ENCODE data around the gene MPPED2. TPM values are rescaled to one million over a fixed set of nuclear protein-coding genes. Genes with fewer than 3 reads are reported as not detected.

MPPED2 gene
- total RNA-seq, 1 experiment from 2014 or later, result 4.7 TPM

- Histone ChIP-seq H3K4me1 (ENCODE audit: insufficient read depth, low read length) (no peaks in the 10 kb centered on the region), H3K14ac (ENCODE audit: insufficient read depth, low read length) (no peak overlapping the region), H2AK5ac (ENCODE audit: insufficient read length, low read length) (no peak overlapping the region), H3K27me3 (ENCODE audit: insufficient read depth, low read length) (no peaks in the 10 kb centered on the region), H2BK120ac (ENCODE audit: low read depth, low read length, poor library complexity, severe bottlenecking) (no peak overlapping the region), H4K91ac (ENCODE audit: insufficient read length, low read depth, low read length) (no peak overlapping the region), H3K23ac (ENCODE audit: insufficient read length, low read depth, low read length) (no peak overlapping the region), H3K4ac (ENCODE audit: low read depth, low read length) (no peak overlapping the region), H3T11ph (ENCODE audit: low read length) (no peak overlapping the region), H4K5ac (ENCODE audit: insufficient read length, low read depth, low read length) (no peak overlapping the region), H2BK12ac (ENCODE audit: insufficient read length, low read depth, low read length) (no peak overlapping the region), H3K79me1 (ENCODE audit: insufficient read depth, low read depth, low read length, poor library complexity, severe bottlenecking) (no peaks in the 10 kb centered on the region), H4K8ac (replicated peaks; ENCODE audit: insufficient read length, low read depth, low read length) (no peak overlapping the region), H3K27ac (ENCODE audit: insufficient read length, low read depth, low read length) (no peak overlapping the region), H4K20me1 (ENCODE audit: control insufficient read depth, insufficient read depth, insufficient read length) (no peaks in the 10 kb centered on the region), H2AFZ (ENCODE audit: low read length) (no peak overlapping the region), H2BK15ac (ENCODE audit: low read depth, low read length) (no peak overlapping the region; the same call in 1 of the 2 replicates), H2BK5ac (ENCODE audit: insufficient read length, low read length) (no peak overlapping the region), H3K56ac (ENCODE audit: insufficient read length, low read depth, low read length) (no peak overlapping the region), H3K4me2 (ENCODE audit: insufficient read depth, insufficient read length, low read length) (no peak overlapping the region), H3K23me2 (ENCODE audit: insufficient read length, low read depth, low read length, poor library complexity, severe bottlenecking) (no peaks in the 10 kb centered on the region), H3K79me2 (ENCODE audit: insufficient read depth, low read length) (no peaks in the 10 kb centered on the region), H3K9me3 (ENCODE audit: control insufficient read depth, low read depth, low read length) (no peaks in the 10 kb centered on the region), H3K9ac (ENCODE audit: extremely low read depth, insufficient read length, low read length) (no peak overlapping the region), H3K18ac (ENCODE audit: insufficient read length, low read depth, low read length) (no peak overlapping the region), H2BK20ac (ENCODE audit: low read depth, low read length, poor library complexity, severe bottlenecking) (no peak overlapping the region)
- WGBS (ENCODE audit: extremely low coverage, insufficient read length, low lambda C conversion rate), result no CpG with 5 or more reads among the region's 3 CpGs
- H3K27me3 Mint-ChIP-seq (ENCODE audit: low read depth), result no peaks in the 10 kb centered on the region
- no peaks in the 10 kb centered on the region for H3K9me3 Mint-ChIP-seq
- H3K27ac Mint-ChIP-seq, result no peak overlapping the region
- DNase-seq, result no peak
- H3K36me3 Mint-ChIP-seq (ENCODE audit: insufficient read depth in 1 of 3, low read depth in 3 of 3), result peaks cover 0 to 4% (median 0%) of the 10 kb centered on the region in 3 experiments; a peak in 1 of 7 replicates
- H3K4me1 Mint-ChIP-seq, result peaks cover 8 to 15% of the 10 kb centered on the region in 2 experiments
- no peak for TF ChIP-seq CTCF (conservative IDR thresholded peaks at IDR 0.05)
- no peak overlapping the region for H3K4me3 Mint-ChIP-seq
Measured at GRCh38 chr11:30508594-30508993, 77.6 kb downstream of the MPPED2 start.

All from H9 (cell line).